ENCODE measurements around the gene CCDC69.
"Not testable (repeated sequence)": the region's sequence is repeated elsewhere in the genome, so short reads cannot be mapped to it uniquely, and the experiment has no call there.

Gene CCDC69

DNA sequence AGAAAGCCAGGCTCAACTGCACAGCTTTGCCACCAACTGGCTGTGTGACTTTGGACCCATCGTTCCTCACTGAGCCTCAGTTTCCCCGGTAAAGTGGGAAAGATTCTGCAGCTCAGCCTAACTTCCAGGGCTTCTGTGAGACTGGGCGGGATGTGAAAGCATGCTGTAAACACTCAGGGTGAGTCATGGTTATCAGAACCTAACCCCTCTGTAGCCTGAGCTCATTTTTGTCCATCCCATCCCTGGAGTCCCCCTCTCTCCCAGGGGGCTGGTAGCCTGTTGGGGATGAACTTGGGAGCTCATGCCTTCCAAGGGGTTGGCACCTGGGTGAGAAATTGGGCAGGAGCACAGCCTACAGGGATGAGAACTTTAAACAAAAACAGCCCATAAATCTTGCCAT lies 2.3 kb downstream of the CCDC69 start:
- DNase-seq, result no peak

DNA sequence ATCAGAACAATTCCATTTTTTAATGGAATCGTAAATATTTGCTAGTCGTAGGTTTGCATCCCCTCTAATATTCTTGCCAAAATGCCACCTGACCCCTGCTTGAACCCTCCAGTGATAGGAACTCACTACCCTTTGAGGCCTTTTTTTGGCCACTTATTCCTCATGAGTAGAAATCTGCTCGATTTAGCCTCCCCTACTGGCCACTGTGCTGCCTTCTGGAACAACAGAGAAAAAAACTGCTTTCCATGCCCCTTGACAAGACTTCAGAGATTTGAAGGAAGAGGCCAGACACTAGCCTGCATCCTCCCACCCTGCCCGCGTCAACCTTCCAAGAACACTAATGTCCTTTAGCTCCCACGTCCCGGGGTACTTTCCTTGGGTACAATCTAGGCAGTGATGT lies 4.1 kb downstream of the CCDC69 start:
- no peak for DNase-seq

DNA sequence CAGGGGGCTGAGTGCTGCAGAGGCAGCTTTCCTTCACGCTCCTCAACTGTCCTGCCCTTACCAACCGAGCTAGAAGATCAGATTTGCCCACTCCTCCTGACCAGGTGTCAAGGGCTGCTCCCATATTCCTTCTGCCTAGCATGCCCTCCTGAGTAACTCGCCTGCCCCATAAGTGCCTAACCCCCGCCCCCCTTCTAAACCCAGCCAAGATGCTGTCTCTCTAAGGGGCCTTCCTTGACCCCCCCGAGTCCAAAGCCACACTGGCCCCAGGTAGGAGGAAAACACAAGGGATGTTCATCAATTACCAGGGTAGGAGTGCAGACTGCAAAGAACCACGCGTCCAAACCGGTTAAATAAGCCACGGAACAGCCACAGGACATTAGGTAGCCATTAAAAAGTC lies 4.8 kb downstream of the CCDC69 start:
- DNase-seq, result no peak

DNA sequence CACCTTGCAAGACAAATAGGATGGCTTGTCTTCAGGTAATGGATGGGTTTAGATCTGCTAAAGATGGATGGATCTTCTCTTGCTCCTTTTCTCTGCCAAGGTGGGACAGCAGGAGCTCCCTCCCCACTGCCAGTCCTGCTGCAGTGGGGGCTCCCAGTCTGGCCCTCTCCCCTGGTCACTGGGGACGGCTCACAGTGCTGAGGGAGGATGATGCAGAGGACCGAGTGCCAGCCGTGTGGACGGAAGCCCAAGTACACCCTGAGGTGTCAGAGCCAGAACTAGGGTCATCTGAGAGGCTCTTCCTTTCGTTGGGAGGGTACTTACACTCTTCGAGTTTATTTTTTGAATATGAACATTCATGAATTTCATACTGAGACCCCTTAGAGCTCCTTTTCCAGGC lies 5.7 kb downstream of the CCDC69 start:
- no peak for DNase-seq

DNA sequence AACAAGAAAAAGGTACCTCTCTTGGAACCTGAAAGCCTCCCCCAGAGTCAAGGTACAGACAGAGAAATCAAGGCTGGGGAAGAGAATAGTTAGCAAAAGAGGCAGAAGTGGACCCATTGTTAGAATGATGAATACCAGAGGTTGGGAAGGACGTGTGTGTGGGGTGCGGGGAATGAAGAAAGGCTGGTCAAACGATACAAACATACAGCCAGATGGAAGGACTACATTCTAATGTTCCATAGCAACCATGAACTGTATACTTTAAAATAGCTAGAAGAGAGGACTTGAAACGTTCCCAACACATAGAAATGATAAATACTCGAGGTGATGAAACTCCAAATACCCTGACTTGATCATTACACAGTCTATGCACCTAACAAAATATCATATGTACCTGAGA lies 7.1 kb downstream of the CCDC69 start:
- no peak for DNase-seq

DNA sequence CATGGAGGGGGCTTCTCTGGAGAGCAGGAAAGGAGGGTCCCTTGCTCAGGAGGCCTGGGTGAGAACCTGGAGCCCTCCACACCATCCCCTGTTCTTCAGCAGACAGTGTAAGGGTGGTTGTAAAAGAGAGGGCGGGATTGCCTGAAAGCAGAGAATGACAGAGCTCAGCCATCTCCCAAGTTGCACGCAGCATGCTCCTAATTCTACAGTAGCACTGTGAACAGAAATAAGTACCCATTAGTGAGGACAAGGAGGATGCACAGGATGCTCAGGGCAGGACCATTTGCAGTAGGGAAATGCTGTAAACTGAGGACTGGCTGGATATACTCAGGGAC lies 8.4 kb downstream of the CCDC69 start:
- DNase-seq, result no peak

DNA sequence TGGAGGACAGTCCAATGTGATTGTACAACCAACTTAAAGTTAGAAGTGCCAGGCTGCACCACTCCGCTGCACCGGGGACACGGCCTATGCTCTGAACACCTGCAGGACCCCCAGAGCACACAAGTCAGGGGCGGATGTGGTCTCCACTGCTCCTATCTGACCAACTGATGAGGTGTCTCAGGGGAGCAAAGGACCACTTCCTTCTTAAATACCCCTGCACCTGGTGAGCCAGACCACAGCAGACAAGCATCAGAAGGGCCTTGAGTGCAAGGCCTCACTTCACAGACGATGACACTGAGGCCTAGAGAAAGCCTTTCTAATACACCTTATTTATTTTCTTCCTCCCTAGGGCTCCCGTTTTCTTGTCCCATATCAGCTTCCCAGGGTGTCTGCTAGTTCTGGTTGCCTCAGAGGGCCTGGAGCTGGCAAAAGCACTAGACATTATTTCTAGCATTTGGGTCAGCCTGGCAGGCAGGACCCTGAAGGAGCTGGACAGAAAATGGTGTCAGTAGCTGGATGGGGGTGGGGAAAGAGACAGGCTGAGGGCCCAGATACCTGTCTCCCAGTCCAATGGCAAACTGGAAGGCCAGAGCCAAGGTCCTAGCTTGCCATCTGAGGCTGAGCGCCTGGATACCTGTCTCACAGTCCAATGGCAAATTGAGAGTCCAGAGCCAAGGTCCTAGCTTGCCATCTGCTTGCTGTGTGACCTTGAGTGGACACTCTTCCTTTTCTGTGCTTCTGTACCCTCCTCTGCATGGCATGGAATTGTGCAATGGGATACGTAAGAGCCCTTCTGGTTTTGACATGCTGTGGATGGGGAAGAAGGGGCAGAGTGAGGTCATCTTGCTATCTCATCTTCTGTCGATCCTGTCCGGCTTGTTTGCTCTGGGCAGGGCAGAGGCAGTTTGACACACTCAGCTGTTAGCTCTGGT lies 9.0 kb downstream of the CCDC69 start:
- DNase-seq, result no peak

DNA sequence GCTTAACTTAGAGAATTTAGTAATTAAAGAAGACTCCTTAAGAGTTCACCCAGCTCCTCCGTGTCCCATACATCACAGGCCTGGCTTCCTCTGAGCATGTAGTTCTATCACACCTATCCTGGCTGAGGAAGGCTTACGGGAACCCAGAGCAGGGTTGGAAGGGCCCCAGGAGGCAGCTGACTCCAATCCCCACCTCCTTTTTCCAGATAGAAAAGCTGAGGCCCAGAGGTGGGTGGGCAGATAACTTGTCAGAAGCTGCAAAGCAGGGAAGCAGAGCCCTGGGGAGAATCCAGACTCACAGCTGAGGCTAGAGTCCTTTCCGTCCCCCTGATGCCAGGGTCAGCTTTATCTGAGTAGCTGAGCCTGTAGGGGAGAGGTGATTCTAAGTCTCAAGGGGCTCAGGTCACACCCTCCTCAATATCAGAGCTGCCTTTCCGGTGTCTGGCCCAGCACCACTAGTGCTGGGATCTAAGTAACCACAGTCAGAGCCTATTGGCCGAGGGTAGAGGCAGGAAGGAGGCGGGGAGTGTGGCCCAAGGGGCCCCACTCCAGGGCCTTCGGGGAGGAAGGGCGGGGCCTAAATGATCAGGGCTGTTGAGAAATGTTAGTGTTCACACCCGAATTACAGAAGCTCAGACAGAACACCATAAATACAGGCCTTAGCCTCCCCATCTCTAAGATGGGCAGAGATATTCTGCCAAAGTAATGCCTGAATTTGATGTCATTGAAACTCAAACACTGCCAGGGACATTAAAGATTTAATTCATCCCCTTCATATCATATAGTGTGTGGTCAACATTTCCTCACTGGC lies 9.9 kb downstream of the CCDC69 start:
- peak; percentile 73 for DNase-seq

DNA sequence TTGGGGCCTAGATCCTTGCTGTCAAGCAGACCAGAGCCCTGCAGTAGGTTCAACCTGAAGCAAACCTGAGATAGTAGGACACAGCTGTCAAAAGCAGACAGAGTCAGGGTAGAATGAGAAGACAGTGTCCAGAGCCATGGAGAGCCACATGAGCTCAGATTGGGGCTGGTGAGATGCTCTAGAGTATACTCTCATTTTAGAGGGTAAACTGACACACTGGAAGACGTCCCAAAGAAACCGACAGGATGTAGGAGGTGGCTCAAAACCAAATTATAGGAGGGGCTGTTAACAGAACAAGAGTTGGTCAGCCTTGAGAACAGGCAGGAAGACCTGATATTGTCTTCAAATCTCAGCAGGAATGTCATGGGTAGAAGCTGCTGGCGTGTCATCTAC lies 11.5 kb downstream of the CCDC69 start:
- no peak for DNase-seq

DNA sequence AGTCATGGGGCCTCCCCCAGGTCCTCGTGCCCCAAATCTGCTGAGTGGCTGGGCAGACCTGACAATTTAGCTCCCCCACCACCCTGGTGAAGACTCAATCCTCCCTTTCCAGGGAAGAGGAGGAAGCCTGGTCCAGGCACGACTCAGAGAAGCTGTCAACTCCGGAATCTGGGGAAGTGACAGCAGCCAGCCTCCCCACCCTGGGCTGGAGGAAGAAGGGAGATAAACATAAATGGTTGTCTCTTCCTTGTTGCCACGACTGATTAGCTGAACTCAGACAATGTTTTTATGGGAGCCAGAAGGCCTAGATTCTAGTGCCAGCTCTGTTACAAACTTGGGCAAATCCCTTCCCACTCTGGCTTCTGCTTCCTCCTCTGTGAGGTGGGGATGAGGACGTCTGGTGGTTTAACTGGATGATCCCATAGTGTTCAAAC lies 15.4 kb downstream of the CCDC69 start:
- DNase-seq, result no peak

DNA sequence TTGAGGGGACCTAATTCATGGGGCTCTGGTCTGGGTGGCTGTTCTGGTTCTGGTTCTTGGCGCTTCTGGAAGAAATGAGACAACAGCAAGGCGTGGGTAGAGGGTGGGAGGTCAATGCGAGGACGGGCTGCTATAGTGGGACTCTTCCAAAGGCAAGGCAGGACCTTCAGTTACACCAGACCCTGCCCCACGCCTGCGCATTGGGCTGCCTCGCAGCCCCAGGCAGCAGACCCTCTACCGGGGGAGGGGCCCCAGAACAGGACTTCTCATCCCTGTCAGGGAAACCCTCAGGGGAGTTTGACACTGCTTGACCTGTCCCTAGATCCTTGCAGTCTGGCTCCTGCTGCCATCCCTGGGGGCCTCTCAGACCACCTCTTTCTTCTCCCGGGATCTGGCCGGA lies 18.5 kb downstream of the CCDC69 start:
- no peak for DNase-seq

DNA sequence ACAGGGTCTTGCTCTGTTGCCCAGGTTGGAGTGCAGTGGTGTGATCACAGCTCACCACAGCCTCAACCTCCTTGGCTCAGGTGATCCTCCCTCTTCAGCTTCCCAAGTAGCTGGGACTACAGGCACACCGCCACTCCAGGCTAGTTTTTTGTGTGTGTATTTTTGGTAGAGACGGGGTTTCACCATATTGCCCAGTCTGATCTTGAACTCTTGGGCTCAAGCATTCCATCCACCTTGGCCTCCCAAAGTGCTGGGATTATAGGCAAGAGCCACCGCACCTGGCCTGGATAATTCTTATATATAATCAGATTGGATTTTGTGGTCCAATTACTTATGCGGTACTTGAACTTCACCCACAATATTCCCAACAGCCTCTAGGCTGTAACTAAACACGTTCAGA lies 19.8 kb downstream of the CCDC69 start:
- DNase-seq, result no peak

DNA sequence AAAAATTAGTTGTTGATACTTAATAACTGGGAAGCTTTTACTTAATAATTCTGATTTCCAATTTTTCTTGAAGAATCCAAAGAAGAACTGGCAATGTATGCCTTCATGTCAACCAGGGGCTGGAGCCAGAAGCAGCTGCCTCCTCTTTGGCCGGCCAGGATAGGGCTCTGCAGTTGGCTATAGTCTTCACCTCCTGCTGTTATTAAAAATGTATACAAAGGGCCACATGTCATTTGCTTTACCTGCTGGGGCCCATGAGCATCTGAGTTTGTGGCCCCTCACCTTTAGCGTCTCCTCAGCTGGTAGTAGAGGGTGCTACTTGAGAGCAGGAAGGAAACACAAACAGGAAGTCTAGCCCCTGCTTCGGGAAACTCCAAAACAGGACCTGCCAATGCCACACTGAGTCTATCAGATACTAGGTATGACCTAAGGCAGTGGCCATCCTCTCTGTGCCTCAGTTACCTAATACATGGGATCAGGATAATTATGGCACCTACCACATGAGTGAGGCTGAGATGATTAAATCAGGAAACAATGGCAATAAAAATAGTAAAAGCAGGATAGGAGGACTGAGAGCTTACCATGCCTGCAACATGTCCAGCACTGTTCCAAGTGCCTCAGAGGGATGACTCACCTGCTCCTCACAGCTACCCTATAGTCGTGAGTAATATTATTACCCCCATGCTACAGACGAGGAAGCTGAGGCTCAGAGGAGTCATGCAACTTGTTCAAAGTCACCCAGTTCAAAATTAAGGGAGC lies 21.3 kb downstream of the CCDC69 start:
- no peak for DNase-seq

DNA sequence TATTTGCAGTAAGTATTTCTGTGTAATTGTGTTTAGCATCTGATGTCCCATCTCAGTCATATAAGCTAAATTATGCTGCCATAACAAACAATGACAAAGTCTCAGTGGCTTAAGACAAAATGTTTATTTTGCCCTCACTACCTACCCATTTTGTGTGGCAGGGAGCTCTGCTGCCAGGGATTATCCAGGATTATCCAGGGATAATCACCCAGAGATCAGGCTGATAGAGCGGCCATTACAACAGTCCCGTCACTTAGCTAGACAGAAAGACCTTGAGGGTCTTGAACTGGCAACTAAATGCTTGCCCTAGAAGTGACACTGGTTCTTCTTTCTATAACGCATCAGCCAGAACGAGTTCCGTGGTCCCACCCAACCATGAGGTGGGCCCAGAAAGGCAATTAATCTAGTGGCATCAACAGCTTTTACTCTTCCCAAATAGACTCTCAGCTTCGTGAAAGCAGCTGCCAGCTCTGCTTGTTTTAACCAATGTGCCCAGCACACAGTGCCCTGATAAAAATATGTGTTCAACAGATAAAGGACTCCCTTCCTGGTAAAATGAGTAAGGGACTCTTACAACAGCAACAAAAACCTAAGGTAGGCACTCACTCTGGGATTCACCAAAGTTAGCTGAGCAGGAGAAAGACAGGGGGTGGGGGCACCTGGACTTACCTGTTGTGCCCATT lies 22.8 kb downstream of the CCDC69 start:
- DNase-seq, result no peak

DNA sequence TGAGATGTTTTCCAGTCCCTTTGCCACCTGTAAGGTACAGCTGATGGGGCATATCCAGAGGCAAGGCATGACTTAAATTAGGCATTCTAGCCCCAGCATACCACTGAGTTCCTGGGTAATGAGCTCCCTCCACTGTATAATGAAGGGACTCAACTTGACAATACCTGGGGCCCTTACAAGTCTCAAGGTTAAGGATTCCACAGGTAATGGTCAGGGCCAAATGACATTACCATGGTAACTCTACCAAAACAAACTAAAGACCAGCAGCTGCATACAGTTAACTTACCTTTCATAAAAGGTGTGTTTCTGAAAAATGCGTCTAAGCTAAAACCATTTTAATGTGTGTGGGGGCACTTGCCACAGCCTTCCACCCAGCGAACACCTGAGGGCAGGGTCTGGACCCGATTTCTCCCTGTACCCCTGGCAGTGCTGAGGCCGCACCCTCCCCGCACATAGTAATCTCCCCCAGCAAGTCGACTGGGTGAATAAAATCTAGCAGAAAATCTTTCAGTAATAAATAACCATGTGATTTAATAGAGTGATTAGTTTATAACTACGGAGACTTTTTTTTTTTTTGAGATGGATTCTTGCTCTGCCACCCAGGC lies 24.2 kb downstream of the CCDC69 start:
- DNase-seq, result no peak

DNA sequence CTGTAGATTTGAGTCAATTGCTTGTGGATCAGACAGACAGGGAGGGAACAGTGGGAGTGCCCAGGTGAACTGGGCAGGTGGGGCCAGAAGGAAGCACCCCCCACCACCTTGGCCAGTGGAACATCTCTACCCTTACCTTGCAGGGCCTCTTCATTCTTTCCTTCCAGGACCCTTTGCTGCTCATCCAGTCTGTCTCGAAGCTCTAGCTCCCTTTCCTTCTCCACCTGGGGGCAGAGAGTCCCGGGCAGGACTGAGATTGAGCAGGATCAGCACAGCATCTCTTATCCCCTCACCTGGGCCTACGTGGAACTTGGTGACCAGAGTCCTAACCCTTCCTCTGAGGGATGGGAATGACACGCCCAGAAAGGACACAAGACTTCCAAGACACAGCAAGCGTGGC lies 25.0 kb downstream of the CCDC69 start:
- DNase-seq, result no peak

DNA sequence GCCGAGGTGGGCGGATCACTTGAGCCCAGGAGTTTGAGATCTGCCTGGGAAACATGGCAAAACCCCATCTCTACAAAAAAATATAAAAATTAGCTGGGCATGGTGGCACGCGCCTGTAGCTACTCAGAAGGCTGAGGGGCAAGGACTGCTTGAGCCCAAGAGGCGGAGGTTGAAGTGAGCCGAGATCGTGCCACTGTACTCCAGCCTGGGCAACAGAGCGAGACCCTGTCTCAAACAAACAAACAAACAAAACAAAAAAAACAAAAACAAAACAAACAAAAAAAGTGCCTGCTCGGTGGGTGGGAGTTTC lies 26.6 kb downstream of the CCDC69 start:
- not testable (repeated sequence) for DNase-seq

DNA sequence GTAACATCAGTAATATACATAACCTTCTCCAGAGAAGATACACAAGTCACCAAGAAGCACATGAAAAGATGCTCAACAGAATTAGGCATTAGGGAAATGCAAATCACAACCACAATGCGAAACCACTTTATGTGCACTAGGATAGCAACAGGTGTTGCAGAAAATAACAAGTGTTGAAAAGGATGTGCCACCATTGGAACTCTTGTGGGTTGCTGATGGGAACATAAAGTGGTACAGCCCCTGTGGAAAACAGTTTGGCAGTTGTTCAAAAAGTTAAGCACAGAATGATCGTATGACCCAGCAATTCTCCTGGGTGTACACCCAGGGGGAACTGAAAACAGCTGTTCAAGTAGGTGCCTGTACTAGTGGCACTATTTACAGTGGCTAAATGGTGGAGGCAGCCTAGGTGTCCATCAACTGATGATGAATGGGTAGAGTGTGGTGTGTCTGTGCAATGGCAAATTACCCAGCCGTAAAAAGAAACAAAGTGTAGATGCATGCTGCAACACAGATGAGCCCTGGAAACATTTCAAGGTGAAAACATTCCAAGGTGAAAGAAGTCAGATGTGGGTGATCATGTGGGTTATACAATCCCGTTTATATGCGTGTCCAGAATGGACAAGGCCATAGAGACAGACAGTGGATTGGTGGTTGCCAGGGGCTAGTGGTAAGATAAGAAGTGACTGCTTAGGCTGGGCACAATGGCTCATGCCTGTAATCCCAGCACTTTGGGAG lies 27.2 kb downstream of the CCDC69 start:
- DNase-seq, result no peak

DNA sequence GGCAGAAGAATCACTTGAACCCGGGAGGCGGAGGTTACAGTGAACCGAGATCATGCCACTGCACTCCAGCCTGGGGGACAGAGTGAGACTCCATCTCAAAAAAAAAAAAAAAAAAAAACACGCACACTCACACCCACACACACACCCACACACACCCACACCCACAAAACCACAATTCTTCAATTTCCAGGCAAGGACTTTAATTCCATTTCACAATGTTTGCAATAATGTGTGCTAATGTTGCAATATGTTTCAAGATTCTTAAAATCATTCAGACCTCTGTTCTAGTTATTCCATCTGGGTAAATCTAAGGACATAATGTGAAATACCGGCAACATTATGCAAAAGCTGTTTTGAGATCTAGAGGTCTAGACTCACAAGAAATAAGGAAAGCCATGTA lies 28.3 kb downstream of the CCDC69 start:
- no peak for DNase-seq

DNA sequence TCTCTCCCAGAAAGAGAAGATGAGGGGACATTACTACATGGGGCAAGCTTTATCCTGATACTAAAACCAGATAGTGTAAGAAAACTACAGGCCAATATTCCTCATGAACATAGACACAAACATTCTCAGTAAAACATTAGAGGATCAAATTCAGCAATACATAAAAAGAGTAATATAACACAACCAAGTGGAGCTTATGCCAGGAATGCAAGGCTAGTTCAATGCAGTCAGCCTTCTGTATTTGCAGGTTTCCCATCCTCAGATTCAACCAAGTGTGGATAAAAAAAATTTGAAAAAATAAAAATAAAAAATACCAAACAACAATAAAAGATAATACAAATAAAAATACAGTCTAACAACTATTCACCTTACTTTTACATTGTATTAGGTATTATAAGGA lies 31.3 kb downstream of the CCDC69 start:
- DNase-seq, result no peak

DNA sequence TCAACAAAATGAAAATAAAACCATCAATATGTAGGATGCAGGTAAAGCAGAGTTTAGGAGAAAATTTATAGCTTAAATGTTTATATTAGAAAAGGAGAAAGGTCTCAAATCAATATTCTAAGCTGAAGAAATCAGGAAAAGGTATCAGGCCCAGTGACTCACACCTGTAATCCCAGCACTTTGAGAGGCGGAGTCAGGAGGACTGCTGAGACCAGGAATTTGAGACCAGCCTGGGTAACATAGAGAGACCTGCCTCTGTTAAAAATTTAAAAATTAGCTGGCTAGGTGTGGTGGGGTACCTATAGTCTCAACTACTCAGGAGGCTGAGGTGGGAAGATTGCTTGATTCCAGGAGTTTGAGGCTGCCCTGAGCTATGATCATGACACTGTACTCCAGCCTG lies 32.2 kb downstream of the CCDC69 start:
- no peak for DNase-seq

DNA sequence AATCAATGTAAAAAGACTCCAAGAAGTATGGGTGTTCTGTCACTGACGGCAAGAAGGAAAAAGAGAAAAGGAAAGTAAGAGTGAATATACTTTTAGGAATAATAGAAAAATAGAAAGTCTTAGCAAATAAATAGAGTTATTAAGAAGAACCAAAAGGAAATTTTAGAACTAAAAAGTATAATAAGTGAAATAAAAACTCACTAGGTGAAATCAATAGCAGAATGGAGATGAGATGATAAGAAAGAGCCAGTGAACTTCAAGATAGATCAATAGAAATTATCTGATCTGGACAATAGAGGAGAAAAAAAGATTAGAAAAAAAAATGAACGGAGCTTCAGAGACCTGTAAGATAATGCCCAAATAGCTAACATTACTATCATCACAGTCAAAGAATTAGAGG lies 34.7 kb downstream of the CCDC69 start:
- DNase-seq, result no peak

Data from stimulated activated CD4-positive, alpha-beta T cell treated with anti-CD3 and anti-CD28 coated beads, Interleukin-2, amount 100 ng/mL, for 48 hours (primary cell).